ENCODE results near the gene KIF26B. TPM values are rescaled to one million over a fixed set of nuclear protein-coding genes. Genes with fewer than 3 reads are reported as not detected.

Gene KIF26B
- total and polyA plus RNA-seq, 10 of the 15 experiments (the other 5 are each of a cell fraction or from before 2014, with no cell fraction given), result 0.35 to 11.6 (median 2.2) TPM

GRCh38 chr1:245211761-245212160 is 57.0 kb downstream of the KIF26B start:
- in situ Hi-C loops (cut with MboI) (no loop called here), intact Hi-C loops (cut with micrococcal nuclease; ENCODE audit: unreplicated experiment) (no loop called here)
- H2AFZ ChIP-seq (ENCODE audit: control insufficient read depth, low read depth, low read length), result no peak overlapping the region
- FAIRE-seq (no peak), DNase-seq (ENCODE audit: low read depth, low spot score) (no peak), ATAC-seq (no peak)
- CTCF ChIA-PET, result no interaction called here
- no peak overlapping the region for H3K4me2 ChIP-seq (ENCODE audit: control insufficient read depth, insufficient read depth)
- POLR2A ChIA-PET, result no interaction called here
- peaks cover 0 to 1% of the 10 kb centered on the region in 2 experiments; a peak in 2 of 4 replicates for H3K27me3 ChIP-seq (replicated peaks in 1 of 2; ENCODE audit: control insufficient read depth in 2 of 2, insufficient read depth in 2 of 2, low read length in 1 of 2)
- no peak overlapping the region for H3K27ac ChIP-seq (ENCODE audit: control insufficient read depth, insufficient read depth)
- BruUV-seq (replicated peaks), result no TSS peak
- no peaks in the 10 kb centered on the region for H3K36me3 ChIP-seq (ENCODE audit: control insufficient read depth in 2 of 2, insufficient read depth in 2 of 2, low read length in 1 of 2)
- no peak overlapping the region for H3K4me3 ChIP-seq
- H4K20me1 ChIP-seq (ENCODE audit: control insufficient read depth, insufficient read depth), result no peaks in the 10 kb centered on the region
- whole genome bisulfite sequencing (ENCODE audit: insufficient coverage, insufficient replicate concordance, low lambda C conversion rate, missing lambda C conversion rate), result 64% methylated on average over 10 of the region's 10 CpGs
- RAD21 ChIA-PET (ENCODE audit: unreplicated experiment), result no interaction called here
- H3K9me3 ChIP-seq (replicated peaks; ENCODE audit: control insufficient read depth, insufficient read depth, low read length), result no peaks in the 10 kb centered on the region; the same call in 2 of the 3 replicates
- no peak overlapping the region for H3K9ac ChIP-seq (ENCODE audit: control insufficient read depth, insufficient read depth, low read length)
- no peaks in the 10 kb centered on the region for H3K79me2 ChIP-seq (ENCODE audit: control insufficient read depth, insufficient read depth, low read length)
- H3K4me1 ChIP-seq (ENCODE audit: control insufficient read depth, insufficient read depth, low read length), result no peaks in the 10 kb centered on the region
- SMC1A ChIA-PET (ENCODE audit: uncharacterized antibody, unreplicated experiment), result no interaction called here
- no peak for TF ChIP-seq POLR2A (IDR thresholded peaks at IDR 0.05; ENCODE audit: low read depth, low read length)
- no peak for TF ChIP-seq FOS (IDR thresholded peaks at IDR 0.05; ENCODE audit: borderline replicate concordance, extremely low read depth, insufficient read length)

GRCh38 chr1:245212221-245212710 is 57.5 kb downstream of the KIF26B start:
- ChIA-PET RAD21 (ENCODE audit: unreplicated experiment) (no interaction called here), CTCF (no interaction called here), POLR2A (no interaction called here), SMC1A (ENCODE audit: uncharacterized antibody, unreplicated experiment) (no interaction called here)
- ATAC-seq (no peak), DNase-seq (ENCODE audit: low read depth, low spot score) (no peak), FAIRE-seq (no peak)
- Histone ChIP-seq H3K9me3 (replicated peaks; ENCODE audit: control insufficient read depth, insufficient read depth, low read length) (no peaks in the 10 kb centered on the region; the same call in 2 of the 3 replicates), H3K4me3 (no peak overlapping the region), H4K20me1 (ENCODE audit: control insufficient read depth, insufficient read depth) (no peaks in the 10 kb centered on the region), H3K9ac (ENCODE audit: control insufficient read depth, insufficient read depth, low read length) (no peak overlapping the region), H3K4me2 (ENCODE audit: control insufficient read depth, insufficient read depth) (no peak overlapping the region), H3K79me2 (ENCODE audit: control insufficient read depth, insufficient read depth, low read length) (no peaks in the 10 kb centered on the region), H3K27me3 (replicated peaks in 1 of 2; ENCODE audit: control insufficient read depth in 2 of 2, insufficient read depth in 2 of 2, low read length in 1 of 2) (peaks cover 0 to 1% of the 10 kb centered on the region in 2 experiments; a peak in 2 of 4 replicates), H3K4me1 (ENCODE audit: control insufficient read depth, insufficient read depth, low read length) (no peaks in the 10 kb centered on the region), H3K36me3 (ENCODE audit: control insufficient read depth in 2 of 2, insufficient read depth in 2 of 2, low read length in 1 of 2) (no peaks in the 10 kb centered on the region), H2AFZ (ENCODE audit: control insufficient read depth, low read depth, low read length) (no peak overlapping the region), H3K27ac (ENCODE audit: control insufficient read depth, insufficient read depth) (no peak overlapping the region)
- intact Hi-C loops (cut with micrococcal nuclease; ENCODE audit: unreplicated experiment), result no loop called here
- 50% methylated on average over 15 of the region's 15 CpGs for WGBS (ENCODE audit: insufficient coverage, insufficient replicate concordance, low lambda C conversion rate, missing lambda C conversion rate)
- in situ Hi-C loops (cut with MboI), result no loop called here
- no TSS peak for BruUV-seq (replicated peaks)
- TF ChIP-seq RB1 (IDR thresholded peaks at IDR 0.05; ENCODE audit: borderline replicate concordance) (no peak), ZNF207 (IDR thresholded peaks at IDR 0.05; ENCODE audit: borderline replicate concordance) (no peak), EGR1 (IDR thresholded peaks at IDR 0.05; ENCODE audit: borderline replicate concordance in 1 of 2, low read depth in 2 of 2, low read length in 2 of 2) (no peak), ASH2L (IDR thresholded peaks at IDR 0.05; ENCODE audit: borderline replicate concordance, low read depth) (no peak), JUND (IDR thresholded peaks at IDR 0.05; ENCODE audit: low read depth, low read length) (no peak), NR2C1 (IDR thresholded peaks at IDR 0.05) (no peak), RUNX3 (IDR thresholded peaks at IDR 0.05; ENCODE audit: low read length) (no peak), BRCA1 (IDR thresholded peaks at IDR 0.05; ENCODE audit: low read depth, low read length) (no peak), E2F4 (IDR thresholded peaks at IDR 0.05; ENCODE audit: low read depth, low read length) (no peak), RBBP5 (conservative IDR thresholded peaks at IDR 0.05) (no peak), TCF7 (IDR thresholded peaks at IDR 0.05; ENCODE audit: borderline replicate concordance) (no peak), STAT3 (IDR thresholded peaks at IDR 0.05; ENCODE audit: low read depth, low read length) (no peak)
